A673 (cell line): ENCODE measurements around the gene TTN.

ENCODE experiments used
- EZH2 ChIP-seq: fragments of 200-600 bp; sonication (generic); IDR thresholded peaks from 2 replicates; pipeline ENCODE4 v1.6.1; 2017; ENCODE audit warnings: borderline replicate concordance, low read depth, mild to moderate bottlenecking, mixed read lengths, antibody characterized with exemption, low read length; ENCODE audit not compliant: poor library complexity, severe bottlenecking
- TF ChIP-seq, protein P1 (sequence below): fragments of 300-800, 200-600 bp; sonication (generic); conservative IDR thresholded peaks from 2 replicates; pipeline ENCODE4 v1.5.1; 2017; ENCODE audit warnings: low read depth, mild to moderate bottlenecking, antibody characterized with exemption, low read length, moderate library complexity, mixed read lengths

DNA sequence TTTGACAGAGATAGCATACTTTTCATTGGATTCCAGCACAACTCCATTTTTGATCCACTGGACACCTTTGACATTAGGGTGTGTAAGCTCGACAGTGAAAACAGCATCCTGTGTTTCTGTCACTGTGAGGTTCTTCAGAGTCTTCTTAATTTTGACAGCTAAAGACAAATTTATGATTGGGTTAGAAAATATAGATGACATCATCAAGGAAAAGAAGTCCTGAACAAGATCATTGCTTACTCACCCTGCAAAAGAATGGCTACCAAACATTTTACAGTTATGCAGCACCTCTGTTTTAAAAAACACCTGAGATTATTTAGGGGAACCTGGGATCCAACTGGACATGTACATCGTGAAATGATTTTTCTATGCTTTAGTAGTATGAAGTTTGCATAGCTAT is 36.7 kb downstream of the TTN start:
- TF ChIP-seq, protein P1, sequence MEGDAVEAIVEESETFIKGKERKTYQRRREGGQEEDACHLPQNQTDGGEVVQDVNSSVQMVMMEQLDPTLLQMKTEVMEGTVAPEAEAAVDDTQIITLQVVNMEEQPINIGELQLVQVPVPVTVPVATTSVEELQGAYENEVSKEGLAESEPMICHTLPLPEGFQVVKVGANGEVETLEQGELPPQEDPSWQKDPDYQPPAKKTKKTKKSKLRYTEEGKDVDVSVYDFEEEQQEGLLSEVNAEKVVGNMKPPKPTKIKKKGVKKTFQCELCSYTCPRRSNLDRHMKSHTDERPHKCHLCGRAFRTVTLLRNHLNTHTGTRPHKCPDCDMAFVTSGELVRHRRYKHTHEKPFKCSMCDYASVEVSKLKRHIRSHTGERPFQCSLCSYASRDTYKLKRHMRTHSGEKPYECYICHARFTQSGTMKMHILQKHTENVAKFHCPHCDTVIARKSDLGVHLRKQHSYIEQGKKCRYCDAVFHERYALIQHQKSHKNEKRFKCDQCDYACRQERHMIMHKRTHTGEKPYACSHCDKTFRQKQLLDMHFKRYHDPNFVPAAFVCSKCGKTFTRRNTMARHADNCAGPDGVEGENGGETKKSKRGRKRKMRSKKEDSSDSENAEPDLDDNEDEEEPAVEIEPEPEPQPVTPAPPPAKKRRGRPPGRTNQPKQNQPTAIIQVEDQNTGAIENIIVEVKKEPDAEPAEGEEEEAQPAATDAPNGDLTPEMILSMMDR, result no peak
- TF ChIP-seq EZH2, result no peak
